Stimulated activated CD4-positive, alpha-beta T cell treated with anti-CD3 and anti-CD28 coated beads, TNF-alpha, amount 100 ng/mL, for 48 hours (primary cell): Measurements from ENCODE around the gene GRM1.

Experiments used
- DNase-seq, 3 donors: peaks; one replicate each; pipeline ENCODE4 v3.0.0-alpha.2; 2020; ENCODE audit warnings: low read depth in 3 of 3

The GRM1 gene

DNA sequence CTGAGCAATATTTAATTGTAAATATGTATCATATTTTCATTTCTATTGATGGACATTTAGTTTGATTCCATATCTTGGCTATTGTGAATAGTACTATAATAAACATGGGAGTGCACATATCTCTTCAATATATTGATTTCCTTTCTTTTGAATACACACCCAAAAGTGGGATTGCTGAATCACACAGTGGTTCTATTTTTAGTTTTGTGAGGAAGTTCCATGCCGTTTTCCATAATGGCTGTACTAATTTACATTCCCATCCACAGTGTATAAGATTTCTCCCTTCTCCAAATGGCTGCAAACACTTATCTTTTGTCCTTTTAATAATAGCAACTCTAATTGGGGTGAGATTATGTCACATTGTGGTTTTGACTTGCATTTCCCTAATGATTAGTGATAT lies 428.0 kb downstream of the GRM1 start:
- DNase-seq, result no peak

DNA sequence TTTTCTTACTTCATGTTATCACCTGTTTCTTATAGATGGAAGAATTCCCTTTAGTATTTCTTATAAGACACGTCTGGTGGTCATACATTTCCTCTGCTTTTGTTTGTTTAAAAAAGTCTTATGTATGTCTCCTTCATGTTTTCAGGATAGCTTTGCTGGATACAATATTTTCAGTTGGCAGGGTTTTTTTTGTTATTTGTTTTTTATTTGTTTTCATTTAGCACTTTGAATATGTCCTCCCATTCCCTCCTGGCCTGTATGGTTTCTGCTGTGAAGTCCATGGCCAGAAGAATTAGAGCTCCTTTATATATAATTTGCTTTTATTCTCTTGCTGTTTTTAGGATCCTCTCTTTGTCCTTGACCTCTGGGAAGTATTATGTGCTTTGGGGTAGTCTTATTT lies 432.1 kb downstream of the GRM1 start:
- no peak for DNase-seq

DNA sequence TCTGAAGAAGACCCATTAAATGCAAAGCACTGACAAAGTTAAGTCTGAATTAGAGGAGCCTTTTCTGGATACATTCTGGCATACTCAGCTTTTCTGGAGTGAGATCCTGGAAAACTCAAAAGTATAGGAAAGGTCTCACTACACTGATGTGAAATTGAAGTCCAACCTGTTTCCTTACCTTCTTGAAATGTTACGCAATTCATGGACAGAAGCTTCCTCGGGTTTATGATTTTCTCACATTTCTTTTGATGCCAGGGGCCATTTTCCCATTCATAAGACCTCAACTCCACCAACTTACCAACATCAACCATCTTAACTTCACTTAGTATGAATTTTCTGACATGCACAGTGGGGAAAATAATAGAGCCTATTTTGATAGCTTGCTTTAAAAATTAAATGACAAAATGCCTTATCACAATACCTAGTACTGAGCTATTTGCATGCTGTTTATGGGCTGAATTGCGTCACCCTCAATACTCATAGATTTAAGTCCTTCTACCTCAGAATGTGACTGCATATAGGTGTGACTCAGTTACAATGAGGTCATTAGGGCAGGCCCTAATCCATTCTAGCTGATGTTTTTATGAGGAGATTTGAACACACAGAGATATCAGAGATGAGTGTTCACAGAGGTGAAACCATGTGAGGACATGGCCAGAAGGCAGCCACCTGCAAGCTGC lies 441.4 kb downstream of the GRM1 start:
- no peak for DNase-seq

DNA sequence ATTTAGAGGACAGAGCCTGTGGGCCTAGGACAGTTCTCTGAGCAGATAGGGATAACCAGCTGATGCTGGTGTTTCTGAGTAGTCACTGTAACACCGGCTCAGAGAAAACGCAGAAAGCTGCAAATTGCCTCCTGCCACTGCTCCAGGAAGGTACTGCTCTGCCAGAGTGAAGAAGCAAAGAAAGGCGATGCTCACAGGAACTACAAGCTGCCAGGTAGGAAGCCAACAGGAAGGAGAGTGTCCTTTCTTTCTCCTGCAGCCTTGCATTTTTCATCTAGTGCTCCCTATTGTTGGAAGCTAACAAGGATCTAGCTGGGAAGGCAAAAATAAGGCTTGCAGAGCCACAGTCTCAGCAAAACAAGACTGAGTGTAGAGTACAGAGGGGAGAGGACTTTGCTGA lies 444.1 kb downstream of the GRM1 start:
- no peak for DNase-seq

DNA sequence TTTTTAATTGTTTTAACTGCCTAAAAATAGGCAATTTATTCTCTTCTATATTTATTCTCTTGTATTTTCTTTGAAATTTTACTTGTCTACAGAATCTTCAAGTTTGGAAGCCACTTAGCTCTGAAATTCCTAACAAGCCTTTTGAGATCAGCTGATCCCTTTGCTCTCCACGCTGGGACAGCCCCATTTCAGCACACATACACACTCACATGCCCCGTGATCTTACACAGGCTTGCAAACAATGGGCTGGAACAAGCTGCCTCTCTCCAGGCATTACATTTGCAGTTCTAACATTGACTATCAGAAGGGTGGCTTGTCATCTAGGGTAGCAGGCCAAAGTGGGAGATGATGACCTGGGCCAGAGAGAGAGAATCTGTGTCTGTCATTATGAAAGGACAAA lies 452.7 kb downstream of the GRM1 start:
- DNase-seq, result no peak

DNA sequence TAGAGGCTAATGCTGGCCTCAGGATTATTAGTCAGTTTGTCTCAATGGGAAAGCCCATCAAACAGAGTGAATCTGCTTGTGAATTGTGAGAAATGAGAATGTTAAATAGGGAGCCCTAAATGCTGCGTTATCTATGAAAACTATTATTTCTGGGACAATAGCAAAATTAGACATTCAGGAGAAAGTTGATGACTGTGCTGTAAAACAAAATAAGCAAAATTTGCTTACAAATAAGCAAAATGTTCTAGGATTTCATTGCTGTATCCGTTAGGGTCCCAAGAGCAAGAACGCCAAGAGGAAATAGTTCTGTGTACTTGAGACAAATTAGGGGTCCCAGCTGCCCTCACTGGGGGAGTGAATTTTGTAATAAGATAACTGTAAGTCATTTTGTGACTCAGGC lies 455.5 kb downstream of the GRM1 start:
- DNase-seq, result no peak
